Keratinocyte (primary cell): ENCODE data around the gene ATF7.

ENCODE experiments used
- EZH2 ChIP-seq: IDR thresholded peaks from one replicate; pipeline ENCODE4 v1.6.1; 2012; ENCODE audit warnings: inconsistent platforms, mild to moderate bottlenecking, low read length, moderate library complexity
- TF ChIP-seq, protein P1 (sequence below), 3 experiments: IDR thresholded peaks in 1 of 3; conservative IDR thresholded peaks in 1 of 3; optimal IDR thresholded peaks in 1 of 3; 2 replicates in 2 of 3; 3 replicates in 1 of 3; pipeline versions ENCODE3 to v1.5.1; 2011; ENCODE audit warnings: low read length in 3 of 3, mild to moderate bottlenecking in 3 of 3, moderate library complexity in 2 of 3, control low read depth in 1 of 3, inconsistent platforms in 1 of 3; ENCODE audit not compliant: insufficient read depth in 2 of 3; ENCODE audit errors: extremely low read depth in 1 of 3

- TF ChIP-seq, protein P1, sequence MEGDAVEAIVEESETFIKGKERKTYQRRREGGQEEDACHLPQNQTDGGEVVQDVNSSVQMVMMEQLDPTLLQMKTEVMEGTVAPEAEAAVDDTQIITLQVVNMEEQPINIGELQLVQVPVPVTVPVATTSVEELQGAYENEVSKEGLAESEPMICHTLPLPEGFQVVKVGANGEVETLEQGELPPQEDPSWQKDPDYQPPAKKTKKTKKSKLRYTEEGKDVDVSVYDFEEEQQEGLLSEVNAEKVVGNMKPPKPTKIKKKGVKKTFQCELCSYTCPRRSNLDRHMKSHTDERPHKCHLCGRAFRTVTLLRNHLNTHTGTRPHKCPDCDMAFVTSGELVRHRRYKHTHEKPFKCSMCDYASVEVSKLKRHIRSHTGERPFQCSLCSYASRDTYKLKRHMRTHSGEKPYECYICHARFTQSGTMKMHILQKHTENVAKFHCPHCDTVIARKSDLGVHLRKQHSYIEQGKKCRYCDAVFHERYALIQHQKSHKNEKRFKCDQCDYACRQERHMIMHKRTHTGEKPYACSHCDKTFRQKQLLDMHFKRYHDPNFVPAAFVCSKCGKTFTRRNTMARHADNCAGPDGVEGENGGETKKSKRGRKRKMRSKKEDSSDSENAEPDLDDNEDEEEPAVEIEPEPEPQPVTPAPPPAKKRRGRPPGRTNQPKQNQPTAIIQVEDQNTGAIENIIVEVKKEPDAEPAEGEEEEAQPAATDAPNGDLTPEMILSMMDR (optimal IDR thresholded peaks at IDR 0.05 in 1 of 3, IDR thresholded peaks at IDR 0.05 in 1 of 3, conservative IDR thresholded peaks at IDR 0.05 in 1 of 3; ENCODE audit: extremely low read depth in 1 of 3, insufficient read depth in 2 of 3, low read length in 3 of 3) = no peak
- no peak for TF ChIP-seq EZH2
These were observed 38.0 kb upstream of the ATF7 start for GRCh38 chr12:53664191-53664590.
